Measurements from ENCODE around the gene NMT2. TPM values are rescaled to one million over a fixed set of nuclear protein-coding genes. Genes with fewer than 3 reads are reported as not detected.

Gene NMT2
- total RNA-seq, 1 donor from 2014 or later = 39.6 TPM

DNA sequence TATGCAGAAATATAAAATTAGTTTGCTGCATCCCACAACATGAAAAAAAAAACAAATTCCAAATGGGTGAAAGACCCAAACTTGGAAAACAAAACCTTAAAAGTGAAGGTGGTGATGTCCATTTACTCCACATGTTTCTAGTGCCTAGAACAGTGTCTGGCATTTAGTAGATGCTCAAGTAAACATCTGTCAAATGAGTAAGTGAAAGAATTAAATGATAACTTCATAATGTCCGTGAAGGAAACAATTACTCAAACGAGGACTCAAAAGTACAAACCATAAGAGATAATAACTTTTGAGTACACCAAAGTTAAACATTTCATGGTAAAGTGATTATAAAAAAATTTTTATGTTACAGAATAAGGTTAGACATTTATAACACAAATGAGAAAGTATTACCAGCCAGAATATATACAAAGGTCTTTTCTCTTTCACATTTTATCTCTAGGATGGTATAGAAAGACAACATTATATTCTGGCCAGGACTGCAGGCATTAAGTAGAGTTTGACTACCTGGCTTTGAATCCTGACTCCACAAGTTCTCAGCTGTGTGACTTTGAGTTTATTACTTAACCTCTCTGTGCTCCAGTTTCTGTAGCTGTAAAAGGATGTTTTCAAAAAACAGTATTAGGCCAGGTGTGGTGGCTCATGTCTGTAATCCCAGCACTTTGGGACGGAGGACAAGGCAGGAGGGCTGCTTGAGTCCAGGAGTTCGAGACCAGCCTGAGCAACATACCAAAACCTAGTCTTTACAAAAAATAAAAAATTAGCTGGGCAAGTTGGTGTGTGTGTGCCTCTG is 20.7 kb downstream of the NMT2 start:
- H3K9me3 Mint-ChIP-seq (ENCODE audit: low read depth) = peaks cover 3% of the 10 kb centered on the region
- no peak overlapping the region for H3K4me3 Mint-ChIP-seq (ENCODE audit: low read depth)
- no peak for DNase-seq (ENCODE audit: low spot score, unreplicated experiment)
- peaks cover 5% of the 10 kb centered on the region for H3K36me3 Mint-ChIP-seq (ENCODE audit: insufficient read depth)
- H3K27me3 Mint-ChIP-seq = no peaks in the 10 kb centered on the region
- no peak overlapping the region for H3K27ac Mint-ChIP-seq
- TF ChIP-seq, protein P1, sequence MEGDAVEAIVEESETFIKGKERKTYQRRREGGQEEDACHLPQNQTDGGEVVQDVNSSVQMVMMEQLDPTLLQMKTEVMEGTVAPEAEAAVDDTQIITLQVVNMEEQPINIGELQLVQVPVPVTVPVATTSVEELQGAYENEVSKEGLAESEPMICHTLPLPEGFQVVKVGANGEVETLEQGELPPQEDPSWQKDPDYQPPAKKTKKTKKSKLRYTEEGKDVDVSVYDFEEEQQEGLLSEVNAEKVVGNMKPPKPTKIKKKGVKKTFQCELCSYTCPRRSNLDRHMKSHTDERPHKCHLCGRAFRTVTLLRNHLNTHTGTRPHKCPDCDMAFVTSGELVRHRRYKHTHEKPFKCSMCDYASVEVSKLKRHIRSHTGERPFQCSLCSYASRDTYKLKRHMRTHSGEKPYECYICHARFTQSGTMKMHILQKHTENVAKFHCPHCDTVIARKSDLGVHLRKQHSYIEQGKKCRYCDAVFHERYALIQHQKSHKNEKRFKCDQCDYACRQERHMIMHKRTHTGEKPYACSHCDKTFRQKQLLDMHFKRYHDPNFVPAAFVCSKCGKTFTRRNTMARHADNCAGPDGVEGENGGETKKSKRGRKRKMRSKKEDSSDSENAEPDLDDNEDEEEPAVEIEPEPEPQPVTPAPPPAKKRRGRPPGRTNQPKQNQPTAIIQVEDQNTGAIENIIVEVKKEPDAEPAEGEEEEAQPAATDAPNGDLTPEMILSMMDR (IDR thresholded peaks at IDR 0.05; ENCODE audit: unreplicated experiment) = no peak
- H3K4me1 Mint-ChIP-seq (ENCODE audit: low read depth) = peaks cover 16% of the 10 kb centered on the region

- peaks cover 20% of the 10 kb centered on the region for H3K4me1 Mint-ChIP-seq (ENCODE audit: low read depth)
- H3K36me3 Mint-ChIP-seq (ENCODE audit: insufficient read depth) = peaks cover 5% of the 10 kb centered on the region
- H3K4me3 Mint-ChIP-seq (ENCODE audit: low read depth) = no peak overlapping the region
Observed at GRCh38 chr10:15146366-15146765, 22.1 kb downstream of the NMT2 start.

DNA sequence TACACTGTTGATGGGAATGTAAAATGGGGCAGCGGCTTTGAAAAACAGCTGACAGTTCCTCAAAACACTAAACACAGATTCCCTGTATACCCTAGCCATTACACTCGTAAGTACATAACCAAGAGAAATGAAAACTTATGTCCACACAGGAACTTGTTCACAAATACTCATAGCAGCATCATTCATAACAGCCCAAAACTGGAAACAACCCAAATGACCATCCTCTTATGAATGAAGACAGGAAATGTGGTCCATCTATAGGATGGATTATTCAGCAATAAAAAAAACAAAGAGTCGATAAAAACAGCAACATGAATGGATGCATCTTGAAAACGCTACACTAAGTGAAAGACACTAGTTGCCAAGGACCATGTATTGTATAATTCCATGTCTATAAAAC is 23.7 kb downstream of the NMT2 start:
- Mint-ChIP-seq H3K4me1 (ENCODE audit: low read depth) (peaks cover 20% of the 10 kb centered on the region), H3K27me3 (no peaks in the 10 kb centered on the region), H3K4me3 (ENCODE audit: low read depth) (no peak overlapping the region), H3K9me3 (ENCODE audit: low read depth) (peaks cover 1% of the 10 kb centered on the region), H3K36me3 (ENCODE audit: insufficient read depth) (peaks cover 2% of the 10 kb centered on the region), H3K27ac (no peak overlapping the region)
- no peak for DNase-seq (ENCODE audit: low spot score, unreplicated experiment)
- TF ChIP-seq, protein P1 (IDR thresholded peaks at IDR 0.05; ENCODE audit: unreplicated experiment) = no peak

More at GRCh38 chr10:15146366-15146765, 22.1 kb downstream of the NMT2 start:
- Mint-ChIP-seq H3K9me3 (ENCODE audit: low read depth) (peaks cover 3% of the 10 kb centered on the region), H3K27ac (no peak overlapping the region), H3K27me3 (no peaks in the 10 kb centered on the region)
- TF ChIP-seq, protein P1 (IDR thresholded peaks at IDR 0.05; ENCODE audit: unreplicated experiment) = no peak
- DNase-seq (ENCODE audit: low spot score, unreplicated experiment) = no peak

GRCh38 chr10:15141136-15142054 is 27.1 kb downstream of the NMT2 start:
- Mint-ChIP-seq H3K9me3 (ENCODE audit: low read depth) (no peaks in the 10 kb centered on the region), H3K27ac (no peak overlapping the region), H3K4me1 (ENCODE audit: low read depth) (peaks cover 20% of the 10 kb centered on the region), H3K36me3 (ENCODE audit: insufficient read depth) (peaks cover 9% of the 10 kb centered on the region), H3K27me3 (no peaks in the 10 kb centered on the region), H3K4me3 (ENCODE audit: low read depth) (no peak overlapping the region)
- TF ChIP-seq, protein P1 (IDR thresholded peaks at IDR 0.05; ENCODE audit: unreplicated experiment) = no peak
- no peak for DNase-seq (ENCODE audit: low spot score, unreplicated experiment)

GRCh38 chr10:15140698-15141097 is 27.8 kb downstream of the NMT2 start:
- Mint-ChIP-seq H3K4me1 (ENCODE audit: low read depth) (peaks cover 20% of the 10 kb centered on the region), H3K27ac (no peak overlapping the region), H3K27me3 (no peaks in the 10 kb centered on the region)

More at GRCh38 chr10:15140698-15141097, 27.8 kb downstream of the NMT2 start:
- H3K9me3 Mint-ChIP-seq (ENCODE audit: low read depth) = no peaks in the 10 kb centered on the region
- TF ChIP-seq, protein P1 (IDR thresholded peaks at IDR 0.05; ENCODE audit: unreplicated experiment) = no peak
- H3K36me3 Mint-ChIP-seq (ENCODE audit: insufficient read depth) = peaks cover 9% of the 10 kb centered on the region
- H3K4me3 Mint-ChIP-seq (ENCODE audit: low read depth) = no peak overlapping the region
- no peak for DNase-seq (ENCODE audit: low spot score, unreplicated experiment)

Measured in progenitor cell of endocrine pancreas (in vitro differentiated cells).